Liver (tissue), 9 donors: ENCODE results near the gene CDC42SE1. TPM values are rescaled to one million over a fixed set of nuclear protein-coding genes. Genes with fewer than 3 reads are reported as not detected.

Experiments used
- DNase-seq: peaks from one replicate; pipeline ENCODE4 v3.0.0-alpha.2; 2017; ENCODE audit warnings: low spot score
- H3K27ac ChIP-seq, 2 donors: one replicate each; pipeline ENCODE4 v1.7.0; 2013; ENCODE audit warnings: inconsistent platforms in 2 of 2, low read length in 2 of 2, control low read depth in 1 of 2, low read depth in 1 of 2, mild to moderate bottlenecking in 1 of 2
- H3K27me3 ChIP-seq, 4 donors: one replicate each; pipeline versions ENCODE4 v1.6.1 to v1.7.0; 2013; ENCODE audit warnings: low read length in 3 of 4, inconsistent platforms in 1 of 4, mild to moderate bottlenecking in 1 of 4, moderate library complexity in 1 of 4; ENCODE audit not compliant: control insufficient read depth in 4 of 4, insufficient read depth in 4 of 4
- H3K36me3 ChIP-seq, 4 donors: one replicate each; pipeline versions ENCODE4 v1.6.1 to v1.7.0; 2013; ENCODE audit warnings: low read length in 3 of 4, mild to moderate bottlenecking in 3 of 4, low read depth in 1 of 4, moderate library complexity in 1 of 4; ENCODE audit not compliant: control insufficient read depth in 4 of 4, insufficient read depth in 3 of 4
- H3K4me1 ChIP-seq, 4 donors: one replicate each; pipeline versions ENCODE4 v1.6.1 to v1.7.0; 2013; ENCODE audit warnings: low read length in 3 of 4, mild to moderate bottlenecking in 3 of 4, moderate library complexity in 1 of 4; ENCODE audit not compliant: control insufficient read depth in 4 of 4, insufficient read depth in 4 of 4
- H3K4me3 ChIP-seq, 3 donors: one replicate each; pipeline versions ENCODE4 v1.6.1 to v1.7.0; 2013; ENCODE audit warnings: low read length in 3 of 3, control low read depth in 1 of 3, low read depth in 1 of 3, mild to moderate bottlenecking in 1 of 3
- H3K9ac ChIP-seq, 2 donors: one replicate each; pipeline ENCODE4 v1.7.0; 2013; ENCODE audit warnings: low read length in 2 of 2, mild to moderate bottlenecking in 2 of 2, moderate library complexity in 2 of 2, control low read depth in 1 of 2, low read depth in 1 of 2
- H3K9me3 ChIP-seq, 4 donors: one replicate each; pipeline versions ENCODE4 v1.6.1 to v1.7.0; 2013; ENCODE audit warnings: low read length in 3 of 4; ENCODE audit not compliant: control insufficient read depth in 4 of 4
- CTCF ChIP-seq: fragments of 150-350 bp; IDR thresholded peaks from 2 replicates; pipeline ENCODE4 v1.5.1; 2017; ENCODE audit warnings: improper control_type of control experiment, low read depth, low read length; ENCODE audit not compliant: missing input control
- EGR1 ChIP-seq, 2 donors: IDR thresholded peaks; 2 replicates each; pipeline ENCODE4 v1.6.1; 2016 to 2018; ENCODE audit warnings: antibody characterized with exemption in 2 of 2, low read depth in 2 of 2
- FOXA1 ChIP-seq: IDR thresholded peaks from 2 replicates; pipeline ENCODE4 v1.6.1; 2016; ENCODE audit warnings: antibody characterized with exemption
- HNF4A ChIP-seq, 2 donors: conservative IDR thresholded peaks; 2 replicates each; pipeline ENCODE4 v1.6.1; 2016; ENCODE audit warnings: antibody characterized with exemption in 2 of 2, mild to moderate bottlenecking in 2 of 2
- JUND ChIP-seq, 2 donors: IDR thresholded peaks; 2 replicates each; pipeline ENCODE4 v1.6.1; 2016; ENCODE audit warnings: antibody characterized with exemption in 2 of 2
- NR2F2 ChIP-seq: IDR thresholded peaks from 2 replicates; pipeline ENCODE4 v1.6.1; 2016; ENCODE audit warnings: antibody characterized with exemption
- RAD21 ChIP-seq, 2 donors: IDR thresholded peaks; 2 replicates each; pipeline ENCODE4 v1.6.1; 2016; ENCODE audit warnings: antibody characterized with exemption in 2 of 2, mild to moderate bottlenecking in 2 of 2
- REST ChIP-seq: IDR thresholded peaks from 2 replicates; pipeline ENCODE4 v1.6.1; 2016; ENCODE audit warnings: antibody characterized with exemption, mild to moderate bottlenecking
- RXRA ChIP-seq, 2 donors: IDR thresholded peaks; 2 replicates each; pipeline ENCODE4 v1.6.1; 2017 to 2018; ENCODE audit warnings: antibody characterized with exemption in 2 of 2, mild to moderate bottlenecking in 1 of 2
- SP1 ChIP-seq: IDR thresholded peaks from 2 replicates; pipeline ENCODE4 v1.6.1; 2018; ENCODE audit warnings: antibody characterized with exemption, mild to moderate bottlenecking
- TAF1 ChIP-seq: conservative IDR thresholded peaks from 2 replicates; pipeline ENCODE4 v1.6.1; 2016; ENCODE audit warnings: antibody characterized with exemption, mild to moderate bottlenecking
- ZBTB33 ChIP-seq: IDR thresholded peaks from 2 replicates; pipeline ENCODE4 v1.6.1; 2016; ENCODE audit warnings: antibody characterized with exemption
- WGBS: extraction: QIAGEN DNeasy Blood & Tissue Kit; methylation state at CpG from one replicate; pipeline ENCODE4 v1.1.7; 2013; 5-methylcytosine and 5-hydroxymethylcytosine counted together
- polyA plus RNA-seq, 2 donors: library from polyadenylated mRNA; stranded (reverse) in 1 of 2; unstranded in 1 of 2; fragments of 200-250 nt in 1 of 2; fragments of >200 nt in 1 of 2; fragmentation: Nextera tagmentation in 1 of 2; extraction: Ambion mirVana in 1 of 2; gene quantifications; one replicate each; pipeline versions ENCODE4 v1.2.1 to v1.2.3, GENCODE V29; 2013 to 2015
- total RNA-seq, 2 donors: library from RNA; depleted of rRNA; stranded (reverse); fragments of >200 nt; gene quantifications; one replicate each; pipeline ENCODE4 v1.2.3, GENCODE V29; 2014
- donor health status: healthy.
- donor health status: healthy.
- donor health status: healthy.
- donor health status: healthy.
- donor health status: healthy.

Gene CDC42SE1
- total and polyA plus RNA-seq, 4 donors, result 9.5 to 28.1 (median 16.7) TPM

GRCh38 chr1:151108331-151108730 is 48.9 kb upstream of the CDC42SE1 start (continued):
- no peak for TF ChIP-seq RXRA (IDR thresholded peaks at IDR 0.05)
- TF ChIP-seq ZBTB33, result no peak
- TF ChIP-seq SP1, result no peak
- no peak for TF ChIP-seq RAD21 (IDR thresholded peaks at IDR 0.05)

- no peak overlapping the region for H3K27ac ChIP-seq
- 73% methylated on average over 2 of the region's 2 CpGs for WGBS
- H3K4me3 ChIP-seq, result no peak overlapping the region
- H3K36me3 ChIP-seq, result peaks cover 0 to 13% (median 9%) of the 10 kb centered on the region in 4 donors
- H3K27me3 ChIP-seq, result no peaks in the 10 kb centered on the region
- no peaks in the 10 kb centered on the region for H3K4me1 ChIP-seq
- H3K9me3 ChIP-seq, result no peaks in the 10 kb centered on the region
- DNase-seq, result no peak
- no peak overlapping the region for H3K9ac ChIP-seq
- TF ChIP-seq EGR1 (IDR thresholded peaks at IDR 0.05; ENCODE audit: low read depth in 2 of 2) (no peak), NR2F2 (no peak), HNF4A (conservative IDR thresholded peaks at IDR 0.05) (no peak), CTCF (no peak), RAD21 (IDR thresholded peaks at IDR 0.05) (no peak), RXRA (IDR thresholded peaks at IDR 0.05) (no peak)
These were observed 47.5 kb upstream of the CDC42SE1 start for GRCh38 chr1:151106894-151107293.

GRCh38 chr1:151104630-151105029 is 45.2 kb upstream of the CDC42SE1 start:
- H3K9me3 ChIP-seq, result no peaks in the 10 kb centered on the region
- TF ChIP-seq JUND (IDR thresholded peaks at IDR 0.05) (no peak), RAD21 (IDR thresholded peaks at IDR 0.05) (no peak), EGR1 (IDR thresholded peaks at IDR 0.05; ENCODE audit: low read depth in 2 of 2) (no peak), FOXA1 (no peak), TAF1 (no peak), REST (no peak)
- H3K36me3 ChIP-seq, result peaks cover 0 to 13% (median 9%) of the 10 kb centered on the region in 4 donors
- H3K9ac ChIP-seq, result no peak overlapping the region
- no peak overlapping the region for H3K4me3 ChIP-seq
- DNase-seq, result no peak
- H3K4me1 ChIP-seq, result no peaks in the 10 kb centered on the region
- H3K27me3 ChIP-seq, result no peaks in the 10 kb centered on the region
- no peak overlapping the region for H3K27ac ChIP-seq
